ENCODE results near the gene HES2.
"Not testable (repeated sequence)": the region's sequence is repeated elsewhere in the genome, so short reads cannot be mapped to it uniquely, and the experiment has no call there.

HES2 gene

DNA sequence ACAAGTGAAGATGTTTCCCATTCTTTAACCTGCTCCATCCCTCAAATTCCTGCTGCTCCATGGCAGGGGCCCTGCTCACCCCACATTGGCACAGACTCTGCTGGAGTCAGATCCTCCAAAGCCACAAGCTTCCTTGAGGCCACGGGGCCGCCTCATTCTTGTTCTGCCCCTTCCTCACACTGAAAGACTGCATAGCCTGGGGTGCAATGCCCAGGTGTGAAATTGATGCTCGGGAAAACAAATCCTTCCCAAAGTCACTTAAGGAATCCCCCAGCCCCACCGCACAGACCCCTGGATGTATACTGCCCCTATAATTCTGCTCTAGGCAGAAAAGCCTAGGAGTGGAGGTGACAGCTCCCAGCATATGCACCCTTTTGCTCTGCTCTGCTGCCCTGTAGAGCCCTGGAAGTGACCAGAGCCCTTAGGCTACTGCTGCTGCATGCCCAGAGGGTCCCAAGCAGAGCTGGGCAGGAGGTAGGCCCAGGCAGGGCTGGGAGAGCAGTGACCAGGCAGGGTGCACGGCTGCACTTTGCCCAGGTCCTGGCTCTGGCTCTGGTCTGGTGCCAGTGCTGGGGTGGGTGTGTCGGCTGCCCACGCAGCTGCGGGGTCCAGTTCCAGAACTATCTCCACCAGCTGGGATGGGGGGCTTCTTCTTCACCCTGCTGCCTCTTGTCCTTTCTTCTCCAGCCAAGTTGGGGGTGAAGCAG, 1.6 kb downstream of the HES2 start:
- no peak for DNase-seq (ENCODE audit: low spot score)

DNA sequence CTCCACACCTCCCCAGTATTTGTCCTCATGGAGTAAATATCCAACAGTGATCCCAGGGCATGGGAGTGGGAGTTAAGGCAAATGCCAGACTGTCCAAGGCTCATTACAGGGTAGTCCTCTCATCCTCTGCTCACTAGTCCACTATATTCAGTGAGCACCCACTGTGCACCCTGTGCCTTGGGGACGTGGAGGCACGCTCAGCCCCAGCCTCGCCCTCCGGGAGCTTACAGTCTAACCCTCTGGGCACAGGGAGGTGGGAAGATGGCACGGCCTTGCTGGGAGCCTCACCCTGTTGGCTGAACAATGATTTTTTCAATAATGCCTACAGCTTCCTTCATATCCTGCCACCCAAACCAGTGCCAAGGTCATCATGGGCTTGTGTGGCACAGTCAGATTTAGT, 2.8 kb downstream of the HES2 start:
- no peak for DNase-seq (ENCODE audit: low spot score)

DNA sequence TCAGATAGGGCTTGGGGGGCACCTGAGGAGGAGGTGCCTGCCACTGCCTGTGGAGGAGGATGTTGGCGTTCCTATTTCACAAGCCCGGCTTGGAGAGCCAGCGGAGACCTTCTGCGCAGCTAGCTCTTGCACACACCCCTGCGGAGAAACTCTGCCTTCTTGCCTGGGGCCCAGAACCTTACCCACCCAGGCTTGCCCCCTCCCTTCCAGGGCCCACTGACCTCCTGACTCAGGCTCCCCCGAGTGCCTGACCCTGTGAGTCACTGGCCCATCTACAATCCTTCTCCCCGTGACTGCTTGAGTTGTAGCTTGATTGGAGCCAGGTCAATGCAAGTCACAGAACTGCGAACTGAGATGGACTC, 3.4 kb downstream of the HES2 start:
- DNase-seq (ENCODE audit: low spot score): no peak

DNA sequence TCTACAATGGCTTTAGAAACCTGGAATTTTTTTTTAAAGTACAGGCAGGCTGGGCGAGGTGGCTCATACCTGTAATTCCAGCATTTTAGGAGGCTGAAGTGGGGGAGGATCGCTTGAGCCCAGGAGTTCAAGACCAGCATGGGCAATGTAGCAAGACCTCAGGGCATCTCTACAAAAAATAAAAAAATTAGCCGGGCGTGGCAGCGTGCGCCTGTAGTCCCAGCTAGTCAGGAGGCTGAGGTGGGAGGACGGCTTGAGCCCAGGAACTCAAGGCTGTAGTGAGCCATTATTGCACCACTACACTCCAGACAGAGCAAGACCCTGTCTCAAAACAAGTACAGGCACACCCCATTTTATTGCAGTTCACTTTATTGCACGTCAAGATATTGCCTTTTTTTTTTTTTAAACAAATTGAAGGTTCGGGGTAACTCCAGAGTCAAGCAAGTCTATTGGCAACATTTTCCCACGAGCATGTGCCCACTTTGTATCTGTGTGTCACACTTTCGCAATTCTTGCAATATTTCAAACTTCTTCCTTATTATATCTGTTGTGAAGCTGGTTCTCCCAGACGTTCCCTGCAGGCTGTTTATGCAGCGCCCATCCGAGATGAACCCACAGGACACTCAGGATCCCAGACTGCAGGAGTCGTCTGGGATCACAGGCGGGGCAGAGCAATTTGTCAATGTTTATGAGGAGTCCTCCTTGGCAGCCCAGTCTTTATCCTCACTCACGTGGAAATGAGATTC, 4.7 kb downstream of the HES2 start:
- DNase-seq (ENCODE audit: low spot score): no peak

- peak; percentile 38 for DNase-seq (ENCODE audit: low spot score)
Observed at GRCh38 chr1:6414443-6414844, 5.3 kb downstream of the HES2 start.

DNA sequence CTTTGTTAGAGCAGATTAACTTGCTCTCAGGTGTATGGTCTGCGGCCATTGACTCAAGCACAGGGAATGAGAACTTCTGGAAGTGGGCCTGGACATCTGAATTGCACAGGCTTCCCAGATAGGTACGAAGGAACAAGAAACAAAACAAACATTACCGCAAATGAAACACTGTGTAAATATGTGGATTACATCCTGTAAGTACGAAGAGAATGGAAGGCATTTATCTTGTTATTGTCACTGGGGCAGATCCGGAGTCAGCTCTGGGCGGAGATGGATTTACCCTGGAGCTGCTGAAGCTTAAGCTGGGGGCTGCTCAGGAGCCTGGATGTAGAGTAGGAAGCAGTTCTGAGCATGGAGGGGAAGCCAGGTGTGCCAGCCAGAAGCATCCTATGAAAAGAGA, 6.8 kb downstream of the HES2 start:
- DNase-seq (ENCODE audit: low spot score): no peak

GRCh38 chr1:6410248-6410893, 9.3 kb downstream of the HES2 start:
- no peak for DNase-seq (ENCODE audit: low spot score)

- DNase-seq (ENCODE audit: low spot score): no peak
Observed at GRCh38 chr1:6409733-6410132, 10.0 kb downstream of the HES2 start.

DNA sequence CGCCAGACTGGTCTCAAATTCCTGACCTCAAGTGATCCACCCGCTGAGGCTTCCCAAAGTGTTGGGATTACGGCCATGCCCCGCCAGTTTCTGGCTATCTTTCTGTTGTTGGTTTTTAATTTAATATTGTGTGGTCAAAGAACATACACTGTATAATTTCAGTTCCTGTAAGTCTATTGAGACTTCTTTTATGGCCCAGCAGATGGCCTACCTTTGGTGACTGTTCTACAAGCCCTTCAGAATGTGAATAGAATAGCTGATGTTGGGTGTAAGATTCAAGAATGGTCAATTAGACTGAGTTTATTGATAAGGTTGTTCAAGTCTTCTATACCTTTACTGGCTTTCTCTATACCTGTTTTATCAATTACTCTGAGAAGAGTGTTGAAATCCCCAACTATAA, 10.7 kb downstream of the HES2 start:
- DNase-seq (ENCODE audit: low spot score): no peak

GRCh38 chr1:6408023-6408422, 11.7 kb downstream of the HES2 start:
- DNase-seq (ENCODE audit: low spot score): no peak

DNA sequence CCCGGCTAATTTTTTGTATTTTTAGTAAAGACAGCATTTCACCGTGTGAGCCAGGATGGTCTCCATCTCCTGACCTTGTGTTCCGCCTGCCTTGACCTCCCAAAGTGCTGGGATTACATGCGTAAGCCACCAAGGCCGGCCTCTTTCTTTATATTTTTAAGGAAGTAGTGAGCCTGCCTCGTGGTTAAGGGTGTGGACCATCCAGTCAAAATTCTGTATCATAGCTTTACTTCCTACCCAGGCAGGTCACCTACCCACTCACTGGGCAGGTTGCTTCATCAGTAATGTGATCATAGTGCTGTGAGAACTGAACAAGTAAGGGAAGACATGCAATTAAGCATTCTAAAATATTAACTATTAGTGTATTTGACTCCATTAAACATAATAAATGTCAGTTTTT, 18.0 kb downstream of the HES2 start:
- DNase-seq (ENCODE audit: low spot score): no peak

DNA sequence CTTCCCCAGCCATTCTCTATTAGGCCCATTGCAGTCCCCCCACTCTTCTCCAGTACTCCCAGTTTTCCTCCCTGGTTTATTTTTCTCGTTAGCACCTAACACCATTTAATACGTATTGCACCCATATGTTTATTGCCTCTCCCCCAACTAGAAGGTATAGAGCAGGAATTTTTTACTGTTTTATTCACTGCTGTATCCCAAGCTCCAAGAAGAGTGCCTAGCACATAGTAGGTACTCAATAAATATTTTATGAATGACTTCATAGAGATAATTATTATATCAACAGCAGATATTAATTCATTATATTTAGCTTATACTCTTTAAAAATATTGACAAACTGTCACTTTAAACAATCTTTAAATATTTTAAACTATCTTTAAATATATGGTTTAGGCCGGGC, 20.4 kb downstream of the HES2 start:
- no peak for DNase-seq (ENCODE audit: low spot score)

DNA sequence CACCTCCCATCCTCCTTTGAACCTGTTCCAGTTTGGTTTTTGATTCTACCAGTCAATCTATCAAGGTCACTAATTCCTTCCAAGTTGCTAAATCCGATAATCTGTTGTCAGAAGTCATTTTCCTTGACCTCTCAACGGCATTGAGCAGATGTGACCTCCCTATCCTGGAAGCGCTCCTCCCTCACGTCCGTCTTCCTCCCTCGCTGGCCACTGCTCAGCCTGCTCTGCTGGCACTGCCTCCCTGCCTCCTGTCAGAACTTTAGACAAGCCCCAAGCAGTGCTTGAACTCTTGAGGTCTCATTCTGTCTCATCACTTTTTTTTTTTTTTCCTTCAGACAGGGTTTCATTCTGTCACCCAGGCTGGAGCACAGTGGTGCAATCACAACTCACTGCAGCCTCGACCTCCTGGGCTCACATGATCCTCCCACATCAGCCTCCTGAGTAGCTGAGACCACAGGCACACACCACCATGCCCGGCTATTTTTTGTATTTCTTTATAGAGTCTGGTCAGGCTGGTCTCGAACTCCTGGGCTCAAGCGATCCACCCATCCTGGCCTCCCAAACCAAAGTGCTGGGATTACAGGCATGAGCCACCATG, 21.8 kb downstream of the HES2 start:
- no peak for DNase-seq (ENCODE audit: low spot score)

DNA sequence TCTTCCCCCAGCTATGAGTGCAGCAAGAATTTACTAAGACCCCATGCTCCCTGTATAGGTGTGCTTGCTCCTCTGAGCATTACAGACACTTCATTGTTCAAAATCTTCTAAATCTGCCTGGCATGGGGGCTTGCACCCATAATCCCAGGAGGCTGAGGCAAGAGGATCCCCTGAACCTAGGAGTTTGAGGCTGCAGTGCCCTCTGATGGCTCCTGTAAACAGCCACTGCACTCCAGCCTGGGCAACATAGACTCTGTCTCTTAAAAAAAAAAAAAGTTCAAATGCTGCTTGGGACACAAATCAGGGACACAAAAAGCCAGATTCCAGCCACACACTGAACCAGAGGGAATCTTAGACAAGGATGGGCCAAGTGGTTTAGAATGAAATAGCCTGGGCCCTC, 22.7 kb downstream of the HES2 start:
- DNase-seq (ENCODE audit: low spot score): no peak

DNA sequence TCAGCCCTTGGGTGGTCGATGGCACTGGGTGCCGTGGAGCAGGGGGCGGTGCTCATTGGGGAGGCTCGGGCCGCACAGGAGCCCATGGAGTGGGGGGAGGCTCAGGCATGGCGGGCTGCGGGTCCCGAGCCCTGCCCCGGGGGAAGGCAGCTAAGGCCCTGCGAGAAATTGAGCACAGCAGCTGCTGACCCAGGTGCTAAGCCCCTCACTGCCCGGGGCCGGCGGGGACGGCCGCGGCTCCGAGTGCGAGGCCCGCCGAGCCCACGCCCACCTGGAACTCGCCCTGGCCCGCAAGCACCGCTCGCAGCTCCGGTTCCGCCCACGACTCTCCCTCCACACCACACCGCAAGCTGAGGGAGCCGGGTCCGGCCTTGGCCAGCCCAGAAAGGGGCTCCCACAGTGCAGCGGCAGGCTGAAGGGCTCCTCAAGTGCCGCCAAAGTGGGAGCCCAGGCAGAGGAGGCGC, 23.9 kb downstream of the HES2 start:
- DNase-seq (ENCODE audit: low spot score): not testable (repeated sequence)

- DNase-seq (ENCODE audit: low spot score): not testable (repeated sequence)
Observed at GRCh38 chr1:6395130-6395529, 24.6 kb downstream of the HES2 start.

DNA sequence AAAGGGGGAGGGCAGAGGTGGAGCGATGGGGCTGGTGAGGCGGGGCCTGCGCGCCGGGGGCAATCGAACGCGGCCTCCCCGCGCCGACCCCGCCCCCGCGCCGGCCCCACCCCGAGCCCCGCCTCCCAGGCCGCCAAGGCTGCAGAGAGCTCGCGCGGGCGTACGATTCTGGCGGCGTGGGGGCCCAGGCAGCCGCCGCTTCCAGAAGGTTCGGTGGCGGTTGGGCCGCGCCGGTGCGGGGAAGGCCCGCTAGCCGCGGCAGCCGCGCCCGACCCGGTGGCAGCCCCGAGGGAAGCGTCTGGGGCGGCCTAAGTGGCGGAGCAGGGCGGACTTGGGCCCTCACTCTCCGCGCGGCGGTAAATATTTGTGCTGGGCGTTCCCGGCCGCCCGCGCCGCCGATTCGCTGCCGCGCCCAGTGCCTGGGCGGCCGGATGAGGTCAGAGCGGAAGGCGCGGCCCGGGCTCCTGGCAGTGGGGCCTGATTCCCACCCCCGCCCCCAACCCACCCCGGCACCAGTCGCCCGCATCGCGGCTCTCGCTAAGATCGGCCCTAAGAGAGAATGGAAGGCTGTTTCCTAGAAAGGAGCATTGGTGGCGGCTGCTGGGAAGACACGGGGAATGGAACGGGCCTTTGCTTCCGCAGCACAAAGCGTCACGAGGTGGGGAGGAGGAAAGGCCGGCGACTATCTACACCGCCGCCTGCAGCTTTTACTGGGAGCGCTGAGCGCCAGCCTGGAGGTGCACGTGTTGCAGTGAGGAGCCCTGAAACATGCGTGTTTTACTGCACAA, 26.1 kb downstream of the HES2 start, which contains the start of gene ACOT7:
ACOT7 (minus strand) TSS at position 368 of the 788 bp plus-strand sequence. CDS start 368 bp downstream, outside the sequence.
- peak; percentile 96 for DNase-seq (ENCODE audit: low spot score)

GRCh38 chr1:6392809-6393399, 26.8 kb downstream of the HES2 start:
- no peak for DNase-seq (ENCODE audit: low spot score)

GRCh38 chr1:6391951-6392808, 27.5 kb downstream of the HES2 start:
- no peak for DNase-seq (ENCODE audit: low spot score)

DNA sequence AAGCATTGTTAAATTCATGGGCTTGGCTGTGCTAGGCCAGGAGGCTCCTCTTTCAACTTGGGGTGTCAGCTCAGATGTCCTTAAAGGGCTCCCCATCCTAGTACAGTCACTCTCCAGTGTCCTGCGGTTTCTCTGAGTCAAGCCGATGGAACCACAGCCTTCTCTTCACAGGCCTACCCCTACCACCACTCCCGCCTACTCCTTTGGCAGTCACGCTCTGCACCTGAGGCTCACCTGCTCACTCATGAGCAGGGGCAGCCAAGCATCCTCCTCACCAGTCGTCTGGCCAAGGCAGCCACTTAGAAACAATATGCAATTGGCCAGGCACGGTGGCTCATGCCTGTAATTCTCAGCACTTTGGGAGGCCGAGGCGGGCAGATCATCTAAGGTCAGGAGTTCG, 29.7 kb downstream of the HES2 start:
- DNase-seq (ENCODE audit: low spot score): no peak

Data from germinal center (tissue), 1 donor.